Smooth muscle cell of the brain vasculature (primary cell): ENCODE measurements around the gene TMEM18.

Experiments
- DNase-seq: peaks from one replicate; pipeline ENCODE4 v3.0.0-alpha.2; 2012; ENCODE audit warnings: low read depth, low spot score

The TMEM18 gene

DNA sequence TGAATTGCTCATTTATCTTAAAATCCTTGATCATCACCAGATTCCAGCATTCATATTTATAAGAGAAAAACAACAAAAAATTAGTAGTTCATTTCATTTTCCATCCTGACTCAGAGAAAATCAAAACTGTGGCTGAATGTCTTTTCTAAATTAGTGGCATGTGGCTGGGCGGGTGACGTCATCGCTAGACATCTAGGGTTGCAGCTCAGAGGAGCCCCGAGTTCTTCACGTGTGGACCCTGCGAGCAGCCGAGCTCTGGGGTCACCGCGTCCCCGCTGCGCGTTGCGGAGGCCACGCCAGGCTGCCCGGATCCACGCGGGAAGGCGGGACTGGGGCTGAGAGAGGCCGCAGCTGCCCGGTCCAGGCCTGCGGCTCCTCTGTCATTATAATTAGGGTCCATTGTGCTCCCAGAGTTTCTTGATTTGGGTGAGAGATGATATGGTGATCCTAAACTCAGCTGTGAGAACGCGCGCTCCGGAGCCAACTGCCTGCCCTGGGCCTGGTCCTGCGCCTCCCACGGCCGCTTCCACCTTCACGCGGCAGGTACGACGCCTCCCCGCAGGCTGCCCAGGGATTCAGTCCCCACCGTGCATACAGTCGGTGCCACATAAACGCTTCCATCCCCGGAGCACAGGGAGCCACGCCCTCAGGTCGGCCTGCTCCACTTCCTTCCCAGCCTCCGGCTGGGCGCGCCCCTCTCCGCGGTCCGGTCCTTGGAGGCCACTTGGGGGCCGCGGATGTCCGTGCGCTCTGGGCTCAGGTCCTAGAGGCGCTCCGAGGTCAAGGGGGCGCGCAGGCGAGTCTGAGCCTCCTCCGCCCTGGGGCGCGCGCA is 56.5 kb downstream of the TMEM18 start:
- no peak for DNase-seq

- DNase-seq = no peak
These were observed 57.2 kb downstream of the TMEM18 start for GRCh38 chr2:620004-620403.

DNA sequence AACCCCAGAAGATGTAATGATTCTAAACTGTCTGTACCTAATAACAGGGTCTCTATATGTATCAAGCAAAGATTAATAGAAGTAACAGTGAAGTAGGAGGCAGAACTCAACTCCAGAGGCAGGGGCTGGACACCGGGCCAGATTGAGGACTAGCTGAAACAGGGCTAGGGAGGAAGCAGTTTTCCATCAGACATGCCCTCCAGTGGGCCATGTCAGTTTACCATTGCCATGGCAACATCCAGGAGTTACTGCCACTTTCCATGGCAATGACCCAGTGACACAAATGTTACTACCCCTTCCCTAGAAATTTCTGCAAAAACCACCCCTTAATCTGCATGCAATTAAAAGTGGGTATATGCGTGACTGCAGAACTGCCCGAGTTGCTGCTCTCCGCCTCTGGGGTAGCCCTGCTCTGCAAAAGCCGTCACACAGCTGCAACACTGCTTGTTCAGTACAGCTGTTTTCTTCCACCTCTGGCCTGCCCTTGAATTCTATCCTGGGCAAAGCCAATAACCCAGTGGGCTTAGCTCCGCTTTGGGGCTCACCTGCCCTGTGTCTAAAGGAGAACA is 58.7 kb downstream of the TMEM18 start:
- no peak for DNase-seq

DNA sequence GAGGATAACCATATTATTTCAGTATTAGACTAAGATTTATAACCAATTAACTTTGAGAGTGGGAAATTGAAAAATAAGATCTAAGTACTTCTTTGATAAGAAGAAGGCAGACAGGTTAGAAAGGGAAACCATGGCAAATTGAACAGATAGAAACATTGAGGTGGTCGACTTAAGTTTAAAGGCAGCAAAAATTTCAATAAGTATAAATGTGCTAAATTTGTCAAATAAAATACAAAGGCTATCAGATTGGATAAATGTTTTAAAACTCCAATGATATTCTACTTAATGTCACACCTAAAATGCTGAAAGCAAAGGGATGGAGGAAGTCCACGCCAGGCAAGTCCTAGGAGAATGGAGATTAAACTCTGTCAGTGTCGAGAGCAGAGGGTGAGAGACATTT is 59.2 kb downstream of the TMEM18 start:
- DNase-seq = no peak
